ENCODE measurements around the gene ZNF784.
A peak's percentile ranks its signal among the peaks of the same experiment; 100 is the strongest.

The ZNF784 gene

DNA sequence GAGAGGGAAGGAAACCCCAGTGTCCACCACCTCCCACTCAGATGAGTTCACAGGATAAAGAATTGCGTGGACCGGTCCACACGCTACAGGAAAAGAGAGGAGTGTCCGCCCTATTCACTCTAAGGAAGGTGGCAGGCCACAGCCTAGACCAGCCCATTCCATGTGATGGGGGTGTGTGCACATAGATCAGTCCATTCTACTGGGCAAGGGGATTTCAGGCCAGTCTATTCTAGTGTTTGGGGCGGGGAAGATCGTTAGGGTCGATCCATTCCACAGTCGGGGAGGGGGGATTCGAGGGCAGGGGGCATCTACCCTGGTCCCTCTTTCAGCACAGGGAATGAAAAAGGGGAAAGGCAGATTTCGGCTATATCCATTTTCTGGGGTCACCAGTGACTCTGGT, 32.8 kb downstream of the ZNF784 start:
- H3K4me3 ChIP-seq (replicated peaks; ENCODE audit: low read depth, low read length) = no peak overlapping the region
- no peak for DNase-seq (ENCODE audit: low read depth)
- TF ChIP-seq, protein P1, sequence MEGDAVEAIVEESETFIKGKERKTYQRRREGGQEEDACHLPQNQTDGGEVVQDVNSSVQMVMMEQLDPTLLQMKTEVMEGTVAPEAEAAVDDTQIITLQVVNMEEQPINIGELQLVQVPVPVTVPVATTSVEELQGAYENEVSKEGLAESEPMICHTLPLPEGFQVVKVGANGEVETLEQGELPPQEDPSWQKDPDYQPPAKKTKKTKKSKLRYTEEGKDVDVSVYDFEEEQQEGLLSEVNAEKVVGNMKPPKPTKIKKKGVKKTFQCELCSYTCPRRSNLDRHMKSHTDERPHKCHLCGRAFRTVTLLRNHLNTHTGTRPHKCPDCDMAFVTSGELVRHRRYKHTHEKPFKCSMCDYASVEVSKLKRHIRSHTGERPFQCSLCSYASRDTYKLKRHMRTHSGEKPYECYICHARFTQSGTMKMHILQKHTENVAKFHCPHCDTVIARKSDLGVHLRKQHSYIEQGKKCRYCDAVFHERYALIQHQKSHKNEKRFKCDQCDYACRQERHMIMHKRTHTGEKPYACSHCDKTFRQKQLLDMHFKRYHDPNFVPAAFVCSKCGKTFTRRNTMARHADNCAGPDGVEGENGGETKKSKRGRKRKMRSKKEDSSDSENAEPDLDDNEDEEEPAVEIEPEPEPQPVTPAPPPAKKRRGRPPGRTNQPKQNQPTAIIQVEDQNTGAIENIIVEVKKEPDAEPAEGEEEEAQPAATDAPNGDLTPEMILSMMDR (IDR thresholded peaks at IDR 0.05; ENCODE audit: low read length, missing control alignments) = no peak

DNA sequence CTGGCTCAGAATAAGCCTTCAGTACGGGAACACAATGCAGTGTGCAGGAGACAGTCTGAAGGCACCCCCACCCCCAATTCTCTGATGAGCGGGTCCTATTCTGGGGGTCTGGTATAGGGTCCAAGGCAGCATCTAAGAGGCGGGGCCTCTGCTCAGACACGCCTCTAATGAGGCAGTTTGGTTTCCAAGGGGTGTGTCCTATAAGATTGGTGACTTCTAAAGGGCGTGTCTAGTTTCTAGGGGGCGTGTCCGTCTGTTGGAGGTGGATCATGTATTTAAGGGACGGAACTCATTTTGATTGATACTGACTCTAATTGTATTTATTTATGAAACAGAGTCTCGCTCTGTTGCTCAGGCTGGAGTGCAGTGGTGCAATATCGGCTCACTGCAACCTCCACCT, 33.7 kb downstream of the ZNF784 start:
- no peak for DNase-seq (ENCODE audit: low read depth)
- H3K4me3 ChIP-seq (replicated peaks; ENCODE audit: low read depth, low read length) = no peak overlapping the region
- TF ChIP-seq, protein P1 (IDR thresholded peaks at IDR 0.05; ENCODE audit: low read length, missing control alignments) = no peak

DNA sequence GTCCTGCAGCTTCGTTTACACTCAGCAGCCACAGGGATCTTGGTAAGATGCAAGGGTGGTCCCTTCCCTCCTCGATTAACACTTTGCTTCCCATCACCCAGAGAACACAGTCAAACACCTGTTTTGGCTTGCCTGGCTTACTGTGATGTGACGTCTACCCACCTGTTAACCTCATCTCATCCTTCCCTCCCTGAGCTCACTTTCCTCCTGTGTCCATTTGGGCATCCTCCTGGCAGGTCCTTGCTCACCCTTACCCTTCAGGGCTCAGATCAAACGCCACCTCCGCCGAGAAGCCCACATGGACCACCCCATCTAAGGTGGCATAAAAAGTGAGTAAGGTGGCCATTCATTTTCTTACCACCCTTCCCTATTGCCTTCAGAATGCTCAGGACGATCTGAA, 34.3 kb downstream of the ZNF784 start:
- TF ChIP-seq, protein P1 (IDR thresholded peaks at IDR 0.05; ENCODE audit: low read length, missing control alignments) = no peak
- DNase-seq (ENCODE audit: low read depth) = no peak

DNA sequence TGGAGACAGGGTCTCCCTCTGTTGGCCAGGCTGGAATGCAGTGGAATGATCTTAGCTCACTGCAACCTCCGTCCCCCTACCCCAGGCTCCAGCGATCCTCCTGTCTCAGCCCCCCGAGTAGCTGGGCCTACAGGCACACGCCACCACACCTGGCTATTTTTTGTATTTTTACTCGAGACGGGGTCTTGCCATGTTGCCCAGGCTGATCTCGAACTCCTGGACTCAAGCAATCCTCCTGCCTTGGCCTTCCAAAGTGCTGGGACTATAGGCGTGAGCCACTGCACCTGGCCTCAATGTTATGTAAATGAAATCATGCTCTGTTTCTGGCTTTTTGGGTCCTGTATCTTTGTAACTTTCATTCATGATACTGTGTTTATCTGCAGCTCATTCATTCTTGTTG, 35.6 kb downstream of the ZNF784 start:
- no peak for DNase-seq (ENCODE audit: low read depth)
- TF ChIP-seq, protein P1 (IDR thresholded peaks at IDR 0.05; ENCODE audit: low read length, missing control alignments) = no peak
- H3K4me3 ChIP-seq (replicated peaks; ENCODE audit: low read depth, low read length) = no peak overlapping the region

More for the DNA sequence above, 34.3 kb downstream of the ZNF784 start:
- H3K4me3 ChIP-seq (replicated peaks; ENCODE audit: low read depth, low read length) = no peak overlapping the region

GRCh38 chr19:55586976-55587668, 37.2 kb downstream of the ZNF784 start:
- peak overlapping the region; percentile 52 for H3K4me3 ChIP-seq (replicated peaks; ENCODE audit: low read depth, low read length)
- DNase-seq (ENCODE audit: low read depth) = peak; percentile 95
- TF ChIP-seq, protein P1 (IDR thresholded peaks at IDR 0.05; ENCODE audit: low read length, missing control alignments) = no peak

DNA sequence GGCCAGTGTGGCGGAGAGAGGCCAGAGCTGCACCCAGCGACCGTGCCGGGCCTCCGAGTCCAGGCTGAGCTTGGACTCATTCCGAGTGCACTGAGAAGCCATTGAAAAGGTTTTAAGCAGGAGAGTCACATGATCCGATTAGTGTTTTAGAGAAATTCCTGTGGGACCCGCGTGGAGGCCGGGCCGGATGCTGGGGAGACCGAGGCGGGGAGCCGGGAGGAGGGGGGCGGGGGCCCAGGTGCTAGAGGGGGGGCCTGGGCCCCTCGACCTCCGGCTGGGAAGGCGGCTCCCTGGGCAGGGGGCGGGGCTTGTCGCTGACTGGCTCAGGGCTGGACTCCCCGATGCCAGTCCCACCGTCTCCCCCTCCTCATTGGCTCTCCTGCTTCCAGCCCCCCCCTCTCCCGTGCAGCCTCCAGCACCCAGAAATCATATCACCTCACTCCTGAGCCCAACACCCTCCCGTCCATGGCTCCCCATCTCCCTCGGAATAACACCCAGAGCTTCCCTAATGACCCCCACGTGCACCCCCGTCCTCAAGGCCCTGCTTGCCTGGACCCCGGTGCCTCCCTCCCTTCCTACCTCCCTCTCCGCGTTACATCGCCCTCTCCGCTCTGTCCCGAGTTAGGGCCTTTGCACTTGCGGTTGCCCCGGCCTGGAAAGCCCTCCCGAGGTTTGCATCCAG, 38.6 kb downstream of the ZNF784 start:
- TF ChIP-seq, protein P1 (IDR thresholded peaks at IDR 0.05; ENCODE audit: low read length, missing control alignments) = no peak
- peak overlapping the region; percentile 44 for H3K4me3 ChIP-seq (replicated peaks; ENCODE audit: low read depth, low read length)
- peak; percentile 79 for DNase-seq (ENCODE audit: low read depth)

All from fibroblast of pulmonary artery (primary cell).